Fibroblast of lung (primary cell): Measurements from ENCODE around the gene USP20.

Experiments
- EZH2 ChIP-seq: IDR thresholded peaks from 2 replicates; pipeline ENCODE4 v1.5.1; 2012; ENCODE audit warnings: low read length, control low read depth, mild to moderate bottlenecking; ENCODE audit errors: missing control alignments
- TF ChIP-seq, protein P1 (sequence below), 2 donors: IDR thresholded peaks in 1 of 2; conservative IDR thresholded peaks in 1 of 2; 1 replicate in 1 of 2; 2 replicates in 1 of 2; pipeline ENCODE4 v1.5.1; 2011 to 2012; ENCODE audit warnings: low read length in 2 of 2, control low read depth in 1 of 2, inconsistent platforms in 1 of 2, low read depth in 1 of 2, mild to moderate bottlenecking in 1 of 2

DNA sequence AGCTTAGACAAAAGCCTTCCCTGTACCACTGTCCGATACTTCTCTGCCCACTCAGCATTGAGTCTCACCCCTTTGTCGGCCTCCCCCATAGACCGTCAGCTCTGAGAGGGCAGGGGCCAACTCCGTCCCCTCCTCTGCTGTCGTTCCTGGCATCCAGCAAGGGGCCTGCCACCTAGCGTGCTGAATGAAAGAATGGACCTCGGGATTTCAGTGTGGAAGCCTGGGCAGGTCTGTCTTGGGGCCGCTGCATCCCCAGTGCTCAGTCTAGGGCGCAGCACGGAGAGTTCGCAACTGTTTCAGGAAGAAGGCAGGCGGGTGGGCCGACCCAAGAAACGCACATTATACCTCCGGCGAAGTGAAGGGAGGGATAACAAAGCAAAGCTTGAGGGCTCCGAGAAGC is 33.8 kb upstream of the USP20 start:
- TF ChIP-seq, protein P1, sequence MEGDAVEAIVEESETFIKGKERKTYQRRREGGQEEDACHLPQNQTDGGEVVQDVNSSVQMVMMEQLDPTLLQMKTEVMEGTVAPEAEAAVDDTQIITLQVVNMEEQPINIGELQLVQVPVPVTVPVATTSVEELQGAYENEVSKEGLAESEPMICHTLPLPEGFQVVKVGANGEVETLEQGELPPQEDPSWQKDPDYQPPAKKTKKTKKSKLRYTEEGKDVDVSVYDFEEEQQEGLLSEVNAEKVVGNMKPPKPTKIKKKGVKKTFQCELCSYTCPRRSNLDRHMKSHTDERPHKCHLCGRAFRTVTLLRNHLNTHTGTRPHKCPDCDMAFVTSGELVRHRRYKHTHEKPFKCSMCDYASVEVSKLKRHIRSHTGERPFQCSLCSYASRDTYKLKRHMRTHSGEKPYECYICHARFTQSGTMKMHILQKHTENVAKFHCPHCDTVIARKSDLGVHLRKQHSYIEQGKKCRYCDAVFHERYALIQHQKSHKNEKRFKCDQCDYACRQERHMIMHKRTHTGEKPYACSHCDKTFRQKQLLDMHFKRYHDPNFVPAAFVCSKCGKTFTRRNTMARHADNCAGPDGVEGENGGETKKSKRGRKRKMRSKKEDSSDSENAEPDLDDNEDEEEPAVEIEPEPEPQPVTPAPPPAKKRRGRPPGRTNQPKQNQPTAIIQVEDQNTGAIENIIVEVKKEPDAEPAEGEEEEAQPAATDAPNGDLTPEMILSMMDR (conservative IDR thresholded peaks at IDR 0.05 in 1 of 2, IDR thresholded peaks at IDR 0.05 in 1 of 2; ENCODE audit: low read depth in 1 of 2, low read length in 2 of 2), result no peak
- no peak for TF ChIP-seq EZH2
